HCT116 (cell line): Measurements from ENCODE around the gene HMGCS2.
"Not testable (repeated sequence)": the region's sequence is repeated elsewhere in the genome, so short reads cannot be mapped to it uniquely, and the experiment has no call there.

Experiments used
- CBX3 ChIP-seq: IDR thresholded peaks from 2 replicates; pipeline ENCODE4 v1.6.1; 2012; ENCODE audit warnings: low read depth
- CEBPB ChIP-seq: IDR thresholded peaks from 2 replicates; pipeline ENCODE4 v1.6.1; 2012; ENCODE audit warnings: low read depth
- CTCF ChIP-seq, 3 experiments: fragments of 200-600 bp in 1 of 3; sonication (generic) in 1 of 3; IDR thresholded peaks in 2 of 3; conservative IDR thresholded peaks in 1 of 3; 2 replicates each; pipeline ENCODE4 v1.5.1; 2012 to 2017; ENCODE audit warnings: low read depth in 2 of 3, low read length in 2 of 3, antibody characterized with exemption in 1 of 3, borderline replicate concordance in 1 of 3, control low read depth in 1 of 3, mild to moderate bottlenecking in 1 of 3, mixed read lengths in 1 of 3, mixed run types in 1 of 3, moderate library complexity in 1 of 3; ENCODE audit not compliant: insufficient read depth in 1 of 3
- EZH2 ChIP-seq: fragments of 200-600 bp; sonication (generic); IDR thresholded peaks from 2 replicates; pipeline ENCODE4 v1.6.1; 2017; ENCODE audit warnings: antibody characterized with exemption, mixed run types
- POLR2A ChIP-seq: IDR thresholded peaks from 2 replicates; pipeline ENCODE4 v1.7.0; 2011; ENCODE audit warnings: borderline replicate concordance; ENCODE audit not compliant: insufficient read depth, insufficient read length; ENCODE audit errors: extremely low read depth
- POLR2AphosphoS5 ChIP-seq: IDR thresholded peaks from 2 replicates; pipeline ENCODE4 v1.6.1; 2011; ENCODE audit warnings: mild to moderate bottlenecking, low read depth, low read length, moderate library complexity
- YY1 ChIP-seq: IDR thresholded peaks from 2 replicates; pipeline ENCODE4 v1.6.1; 2011; ENCODE audit warnings: low read length, low read depth, moderate library complexity, mild to moderate bottlenecking; ENCODE audit not compliant: insufficient replicate concordance; ENCODE audit errors: extremely low read depth
- ZNF274 ChIP-seq: fragments of 200-500 bp; sonication (Bioruptor generic); IDR thresholded peaks from 2 replicates; pipeline ENCODE4 v1.6.1; 2014; ENCODE audit warnings: mild to moderate bottlenecking, low read depth, low read length, inconsistent platforms

- TF ChIP-seq CEBPB; POLR2A; CTCF (IDR thresholded peaks at IDR 0.05 in 2 of 3, conservative IDR thresholded peaks at IDR 0.05 in 1 of 3; ENCODE audit: borderline replicate concordance in 1 of 3, insufficient read depth in 1 of 3, low read depth in 2 of 3, low read length in 2 of 3); POLR2AphosphoS5; EZH2; ZNF274; CBX3; YY1: not testable (repeated sequence)
Measured at GRCh38 chr1:119786473-119787050, 17.9 kb upstream of the HMGCS2 start.
